Left renal cortex interstitium (tissue), 4 donors: ENCODE data around the gene TXNRD1. TPM values are rescaled to one million over a fixed set of nuclear protein-coding genes. Genes with fewer than 3 reads are reported as not detected.
"Not testable (repeated sequence)": the region's sequence is repeated elsewhere in the genome, so short reads cannot be mapped to it uniquely, and the experiment has no call there.

ENCODE experiments used
- DNase-seq, 4 donors: peaks; one replicate each; pipeline ENCODE4 v3.0.0-alpha.2; 2013; ENCODE audit warnings: low read depth in 4 of 4, low spot score in 2 of 4, missing footprints in 1 of 4
- polyA plus RNA-seq, 4 donors: library from polyadenylated mRNA; unstranded; fragments of 120-200 nt; gene quantifications; one replicate each; pipeline ENCODE4 v1.2.1, GENCODE V29; 2013; ENCODE audit not compliant: insufficient read length in 4 of 4

TXNRD1 gene
- polyA plus RNA-seq, 4 donors, result 52.2 to 73.7 (median 61.2) TPM

DNA sequence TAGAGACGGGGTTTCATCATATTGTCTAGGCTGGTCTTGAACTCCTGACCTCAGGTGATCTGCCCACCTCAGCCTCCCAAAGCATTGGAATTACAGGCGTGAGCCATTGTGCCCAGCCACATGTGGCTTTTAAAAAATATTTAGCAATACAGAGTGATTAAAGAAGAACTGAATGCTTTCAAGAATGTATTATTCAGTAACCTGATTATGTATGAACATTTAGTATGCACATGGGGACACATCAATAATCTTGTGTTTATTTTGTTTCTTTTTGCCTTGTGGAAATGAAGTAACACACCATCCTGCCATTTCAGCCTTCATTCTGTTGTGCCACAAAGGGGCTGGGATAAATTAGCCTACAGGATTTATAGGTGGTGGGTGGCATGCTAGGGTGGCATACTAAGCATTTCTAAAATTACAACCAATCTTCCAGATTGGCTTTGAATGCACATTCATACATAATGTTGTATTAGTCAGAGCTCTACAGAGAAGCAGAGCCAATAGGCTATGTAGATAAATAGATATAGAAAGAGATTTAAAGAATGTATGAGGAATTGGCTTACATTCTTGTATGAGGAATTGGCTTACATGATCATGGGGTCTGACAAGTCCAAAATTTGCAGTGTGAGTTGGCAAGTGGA is 25.5 kb upstream of the TXNRD1 start:
- no peak for DNase-seq

DNA sequence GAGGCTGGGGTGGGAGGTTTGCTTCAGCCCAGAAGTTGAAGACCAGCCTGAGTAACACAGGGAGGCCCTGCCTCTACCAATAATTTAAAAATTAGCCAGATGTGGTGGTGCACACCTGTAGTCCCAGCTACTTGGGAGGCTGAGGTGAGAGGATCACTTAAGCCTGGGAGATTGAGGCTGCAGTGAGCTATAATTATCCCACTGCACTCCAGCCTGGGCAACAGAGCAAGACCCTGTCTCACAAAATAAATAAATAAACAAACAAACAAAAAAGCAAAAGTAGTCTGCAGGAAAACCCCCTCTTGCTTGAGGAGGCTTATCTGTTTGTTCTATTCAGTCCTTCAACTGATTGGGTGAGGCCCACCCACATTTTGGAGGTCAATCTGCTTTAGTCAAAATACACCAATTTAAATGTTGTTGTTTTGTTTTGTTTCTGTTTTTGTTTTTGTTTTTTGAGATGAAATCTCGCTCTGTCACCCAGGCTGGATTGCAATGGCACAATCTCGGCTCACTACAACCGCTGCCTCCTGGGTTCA is 24.9 kb upstream of the TXNRD1 start:
- no peak for DNase-seq

DNA sequence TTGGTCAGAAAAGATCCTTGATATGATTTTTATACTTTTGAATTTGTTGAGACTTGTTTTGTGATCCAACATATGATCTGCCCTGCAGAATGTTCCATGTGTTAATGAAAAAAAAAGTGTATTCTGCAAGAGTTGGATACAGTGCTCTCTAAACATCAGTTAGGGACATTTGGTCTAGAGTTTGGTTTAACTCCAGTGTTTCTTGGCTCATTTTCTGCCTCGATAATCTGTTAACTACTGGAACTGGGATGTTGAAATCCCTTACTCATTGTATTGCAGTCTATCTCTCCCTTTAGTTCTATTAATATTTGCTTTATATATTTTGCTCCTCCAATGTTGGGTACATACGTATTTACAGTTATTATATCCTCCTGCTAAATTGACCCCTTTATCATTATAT is 18.3 kb upstream of the TXNRD1 start:
- no peak for DNase-seq

DNA sequence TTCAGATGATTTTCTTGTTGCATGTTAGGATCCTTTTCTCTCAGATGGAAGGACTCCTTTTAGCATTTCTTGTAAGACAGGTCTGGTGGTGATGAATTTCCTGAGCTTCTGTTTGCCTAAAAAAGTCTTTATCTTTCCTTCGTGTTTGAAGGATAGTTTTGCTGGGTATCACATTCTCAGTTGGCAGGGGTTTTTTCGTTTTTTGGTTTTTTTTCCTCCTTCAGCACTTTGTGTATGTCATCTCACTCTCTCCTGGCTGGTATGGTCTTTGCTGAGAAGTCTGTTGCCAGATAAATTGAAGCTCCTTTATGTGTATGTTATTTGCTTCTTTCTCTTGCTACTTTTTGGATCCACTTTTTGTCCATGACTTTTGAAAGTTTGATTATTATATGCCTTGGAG is 15.6 kb upstream of the TXNRD1 start:
- DNase-seq, result no peak

DNA sequence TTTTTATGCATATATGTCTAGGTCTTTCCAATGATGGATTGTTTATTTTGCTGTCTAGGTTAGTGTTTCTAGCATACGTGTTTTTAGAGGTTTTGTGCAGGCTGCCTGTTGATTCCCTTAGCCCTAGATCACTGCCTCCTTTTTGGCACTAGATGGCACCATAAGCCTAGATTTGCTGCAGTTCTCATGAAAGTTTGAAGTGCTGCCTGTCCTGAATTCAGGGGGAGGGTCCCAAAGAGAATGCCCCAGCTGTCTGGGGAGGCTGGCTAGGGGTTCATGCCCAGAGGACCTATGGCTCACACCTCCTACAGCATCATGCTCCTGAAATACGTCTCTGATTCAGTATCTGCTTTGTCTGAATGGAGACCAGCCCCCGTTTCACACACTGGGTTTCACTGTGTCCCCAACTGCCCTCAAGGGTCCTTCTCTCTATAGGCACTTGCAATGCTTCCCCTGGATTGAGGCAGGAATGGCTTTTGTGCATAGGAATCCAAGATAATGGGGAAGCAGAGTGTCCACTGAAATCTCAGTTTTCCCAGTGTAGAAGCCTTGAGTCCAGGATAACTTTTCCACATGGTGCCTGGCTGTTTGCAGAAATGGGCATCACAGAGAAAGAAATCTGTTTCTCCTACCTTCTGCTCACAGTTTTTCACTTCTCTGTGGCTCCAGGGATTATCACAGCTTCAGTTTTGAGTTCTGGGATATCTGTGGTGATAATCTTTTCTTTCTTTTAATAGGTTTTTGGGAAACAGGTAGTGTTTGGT is 14.2 kb upstream of the TXNRD1 start:
- peak in 1 of 4 donors; percentile 39 for DNase-seq

DNA sequence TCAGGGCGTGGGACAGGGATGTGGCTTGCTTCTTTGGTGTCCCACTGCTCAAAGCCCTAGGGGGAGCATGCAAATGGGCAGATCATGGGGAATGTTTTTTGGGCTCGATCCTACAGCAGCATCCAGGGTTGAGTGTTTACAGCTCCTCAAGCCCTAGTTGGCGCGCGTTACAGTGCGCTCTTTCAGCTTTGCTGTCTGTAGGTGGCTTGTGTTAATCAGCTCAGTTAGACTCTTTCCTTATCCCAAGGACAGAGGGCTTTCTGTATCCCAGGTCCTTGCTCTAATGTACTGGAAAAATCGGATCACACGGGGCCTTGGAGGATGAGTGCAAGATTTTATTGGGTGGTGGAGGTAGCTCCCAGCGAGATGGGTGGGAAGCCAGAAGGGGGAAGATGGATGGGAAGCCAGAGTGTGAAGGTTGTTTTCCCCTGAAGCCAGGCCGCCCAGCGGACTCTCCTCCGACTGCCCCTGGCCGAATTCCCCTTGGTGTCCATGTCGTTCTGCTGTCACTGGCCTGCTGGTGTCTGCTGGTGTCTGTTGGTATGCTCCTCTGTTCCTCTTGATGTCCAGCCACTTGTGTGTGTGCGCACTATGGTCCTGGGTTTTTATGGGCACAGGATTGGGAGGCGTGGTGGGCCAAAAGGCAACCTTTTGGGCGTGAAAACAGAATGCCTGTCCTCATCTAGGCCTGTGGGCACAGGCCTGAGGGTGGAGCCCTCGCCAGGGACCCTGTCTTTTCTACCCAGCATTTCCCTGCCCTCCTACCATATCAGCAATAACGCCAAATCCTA is 10.7 kb upstream of the TXNRD1 start:
- no peak for DNase-seq

DNA sequence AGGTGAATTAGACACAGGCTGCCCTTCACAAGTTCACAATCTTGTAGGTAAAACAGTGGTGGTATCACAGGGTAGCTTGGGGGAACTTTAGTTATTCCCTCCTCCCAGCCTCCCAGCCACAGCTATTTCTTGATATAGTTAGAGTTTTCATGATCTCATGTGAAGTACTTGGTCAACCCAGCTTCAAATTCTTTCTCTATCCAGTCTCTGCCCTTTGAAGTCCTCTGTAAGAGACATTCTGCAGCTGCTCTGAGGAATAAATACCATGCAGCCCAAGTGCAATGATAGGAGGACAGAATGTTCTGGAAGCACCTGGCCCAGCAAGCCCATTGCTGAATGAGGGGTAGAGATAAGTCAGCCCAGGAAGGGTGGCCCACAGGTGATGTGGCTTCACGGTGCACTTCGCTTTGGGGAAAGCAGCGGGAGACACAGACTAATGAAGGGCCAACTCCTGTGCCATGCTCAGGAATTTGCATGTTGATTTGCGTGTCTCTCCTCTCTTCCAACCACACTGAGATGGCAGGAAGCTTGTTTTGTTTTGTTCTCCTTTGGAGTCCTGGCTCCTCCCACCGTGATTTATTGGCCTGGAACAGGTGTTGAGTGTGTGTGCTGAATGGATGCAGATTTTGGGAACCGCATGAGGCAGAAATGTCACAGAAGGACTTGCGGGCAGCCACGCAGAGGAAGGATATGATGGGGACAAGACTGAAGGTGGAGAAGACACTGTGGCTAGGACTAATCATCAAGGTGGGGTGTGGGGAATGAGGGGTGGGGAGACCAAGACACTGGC is 8.0 kb upstream of the TXNRD1 start:
- DNase-seq, result no peak

DNA sequence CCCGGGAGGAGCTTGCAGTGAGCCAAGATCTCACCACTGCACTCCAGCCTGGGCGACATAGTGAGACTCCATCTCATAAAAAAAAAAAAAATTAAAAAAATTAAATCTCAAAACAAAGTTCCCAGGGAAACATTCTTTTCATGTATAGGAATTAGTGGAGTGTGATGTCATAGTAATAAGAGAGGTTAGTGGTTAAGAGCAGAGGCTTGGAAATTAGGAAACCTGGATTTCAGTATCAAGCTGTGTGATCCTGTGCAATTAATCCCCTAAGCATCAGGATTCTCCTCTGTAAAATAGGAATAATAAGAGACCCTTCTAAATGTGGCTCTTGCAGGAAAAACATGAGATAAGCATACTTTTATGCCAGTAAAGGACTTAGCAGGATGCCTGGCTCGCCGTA is 3.1 kb upstream of the TXNRD1 start:
- DNase-seq, result no peak

DNA sequence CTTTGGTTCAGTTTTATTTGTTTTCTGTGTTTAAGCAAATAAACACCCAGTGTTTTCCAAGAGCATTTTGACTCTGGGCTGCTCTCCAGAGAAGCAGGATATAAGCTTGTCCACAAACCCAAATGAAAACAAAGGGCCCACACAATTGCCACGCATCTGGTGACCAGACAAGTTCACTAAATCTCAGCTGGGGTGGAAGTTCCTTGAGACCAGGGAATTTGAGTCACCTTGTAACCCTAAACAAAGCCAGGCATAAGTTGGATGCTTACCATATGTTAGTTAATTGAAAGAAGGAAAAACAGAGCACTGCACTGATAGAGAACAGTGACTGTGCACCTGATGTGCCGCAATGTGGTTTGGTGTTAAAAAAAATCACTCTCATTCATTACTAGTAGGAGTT is 1.6 kb upstream of the TXNRD1 start:
- no peak for DNase-seq

DNA sequence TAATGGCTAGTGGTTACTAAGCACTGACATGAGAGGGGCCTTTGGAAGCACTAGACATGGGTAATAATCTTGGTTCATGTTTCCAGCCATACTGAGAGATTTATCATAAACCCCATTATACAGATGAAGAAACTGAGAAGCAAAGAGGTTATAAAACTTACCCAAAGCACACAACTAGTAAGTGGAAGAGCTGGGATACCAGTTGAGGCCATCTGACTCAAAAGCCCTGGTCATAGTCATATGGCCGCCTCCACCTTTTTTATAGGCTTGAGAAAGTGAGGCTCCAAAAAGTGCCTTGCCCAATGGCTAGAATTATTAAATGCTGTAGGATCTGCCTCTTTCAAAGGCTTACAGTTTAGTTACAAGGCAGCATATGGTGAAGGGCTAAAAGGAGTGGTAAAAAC is 944 bp downstream of the TXNRD1 start:
- no peak for DNase-seq

DNA sequence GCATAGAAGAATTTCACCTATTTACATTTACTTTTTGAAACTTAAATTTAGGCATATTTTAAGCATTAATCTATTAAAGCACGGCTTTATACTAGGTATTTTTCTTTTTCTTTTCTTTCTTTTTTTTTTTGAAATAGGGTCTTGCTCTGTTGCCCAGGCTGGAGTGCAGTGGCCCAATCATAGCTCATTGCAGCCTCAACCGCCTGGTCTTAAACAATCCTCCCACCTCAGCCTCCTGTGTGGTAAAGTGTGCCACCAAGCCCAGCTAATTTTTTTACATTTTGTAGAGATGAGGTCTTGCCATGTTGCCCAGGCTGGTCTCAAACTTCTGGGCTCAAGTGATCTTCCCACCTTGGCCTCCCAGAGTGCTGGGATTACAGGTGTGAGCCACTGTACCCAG is 2.9 kb downstream of the TXNRD1 start:
- not testable (repeated sequence) for DNase-seq

DNA sequence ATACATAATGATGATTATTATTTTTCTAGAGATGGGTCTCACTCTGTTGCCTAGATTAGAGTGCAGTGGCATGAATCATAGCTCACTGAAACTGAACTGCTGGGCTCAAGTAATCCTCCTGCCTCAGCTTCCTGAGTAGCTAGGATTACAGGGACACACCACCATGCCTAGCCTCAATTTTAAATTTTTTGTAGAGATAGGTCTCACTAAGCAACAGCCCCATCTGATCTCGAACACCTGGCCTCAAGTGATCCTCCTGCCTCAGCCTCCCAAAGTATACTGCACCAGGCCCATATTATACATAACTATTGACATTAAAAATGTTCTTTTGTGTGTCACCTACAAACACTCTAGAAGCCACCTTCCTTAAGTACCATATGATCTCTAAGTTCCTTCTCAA is 3.4 kb downstream of the TXNRD1 start:
- DNase-seq, result no peak

DNA sequence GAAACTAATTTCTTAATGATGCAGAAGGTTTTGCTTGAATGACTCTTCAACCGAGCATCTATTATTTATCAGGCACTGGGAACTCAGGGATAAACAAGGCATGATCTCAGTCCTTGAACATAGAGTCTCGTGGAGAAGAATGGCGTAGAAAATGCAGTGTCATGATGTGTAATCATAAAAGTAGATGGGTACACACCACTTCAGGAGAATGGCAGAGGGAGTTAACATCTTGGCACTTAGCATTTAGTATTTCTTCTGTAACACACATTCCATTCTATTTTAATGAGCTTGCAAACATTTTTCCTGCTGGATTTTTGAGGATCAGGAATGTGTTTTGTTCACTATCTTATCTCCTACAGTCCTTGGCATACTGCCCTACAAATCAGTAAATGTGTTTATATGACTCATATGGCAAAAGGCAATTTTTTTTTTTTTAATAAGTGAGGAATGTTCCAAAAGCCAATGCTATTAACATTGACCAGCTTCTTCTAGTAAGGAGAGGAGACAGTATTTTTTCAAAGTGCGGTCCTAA is 3.8 kb downstream of the TXNRD1 start:
- no peak for DNase-seq

DNA sequence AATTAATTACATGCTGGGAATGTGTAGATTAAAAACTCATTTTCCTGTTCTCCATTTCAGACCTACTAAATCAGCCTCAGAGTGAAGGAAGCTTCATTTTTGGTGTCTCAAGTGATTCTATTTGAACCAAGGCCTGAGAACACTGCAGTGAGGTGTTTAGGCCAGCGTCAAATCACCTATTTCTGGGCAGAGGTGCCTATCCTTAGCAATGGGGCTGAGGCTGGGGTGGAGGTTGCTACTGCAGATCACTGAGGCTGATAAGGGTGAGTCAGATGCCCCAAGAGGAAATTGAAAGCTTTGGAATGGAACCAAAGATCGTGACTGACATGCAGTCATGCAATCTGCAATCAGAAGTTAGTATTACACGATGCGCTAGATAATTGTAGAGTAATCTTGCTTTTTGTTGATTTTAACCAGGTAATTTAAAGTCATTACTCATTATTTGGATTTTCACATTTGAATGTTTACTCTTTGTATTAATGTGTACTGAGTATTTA is 4.4 kb downstream of the TXNRD1 start:
- no peak for DNase-seq

DNA sequence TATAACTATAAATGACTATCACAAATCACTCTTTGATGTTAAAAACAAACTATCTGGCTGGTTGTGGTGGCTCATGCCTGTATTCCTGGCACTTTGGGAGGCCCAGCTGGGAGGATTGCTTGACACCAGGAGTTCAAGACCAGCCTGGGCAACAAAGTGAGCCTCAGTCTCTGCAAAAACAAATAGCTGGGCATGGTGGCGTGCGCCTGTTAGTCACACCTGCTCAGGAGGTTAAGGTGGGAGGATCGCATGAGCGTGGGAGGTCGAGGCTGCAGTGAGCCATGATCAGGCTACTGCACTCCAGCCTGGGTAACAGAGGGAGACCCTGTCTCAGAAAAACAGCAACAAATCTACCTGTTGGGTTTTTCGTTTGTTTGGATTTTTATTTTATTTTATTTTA is 5.4 kb downstream of the TXNRD1 start:
- DNase-seq, result no peak

DNA sequence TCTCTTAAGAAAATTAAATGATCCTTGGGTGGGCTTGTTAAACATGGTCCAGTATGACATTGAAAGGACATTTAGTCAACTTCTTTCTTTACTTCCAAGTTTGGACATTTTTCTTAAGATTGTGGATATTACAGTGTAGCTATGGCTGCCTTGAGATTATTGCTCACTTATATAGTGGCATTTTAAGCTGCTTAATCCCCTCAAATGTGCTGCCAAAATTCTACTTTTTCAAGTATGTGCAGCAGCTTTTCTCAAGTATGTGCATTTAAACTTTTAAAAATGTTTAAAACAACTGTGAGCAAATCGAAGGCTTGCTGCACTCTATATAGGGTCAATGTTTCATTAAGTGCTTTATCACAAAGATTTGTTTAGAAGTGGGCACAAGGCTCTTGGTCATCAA is 7.4 kb downstream of the TXNRD1 start:
- DNase-seq, result no peak

DNA sequence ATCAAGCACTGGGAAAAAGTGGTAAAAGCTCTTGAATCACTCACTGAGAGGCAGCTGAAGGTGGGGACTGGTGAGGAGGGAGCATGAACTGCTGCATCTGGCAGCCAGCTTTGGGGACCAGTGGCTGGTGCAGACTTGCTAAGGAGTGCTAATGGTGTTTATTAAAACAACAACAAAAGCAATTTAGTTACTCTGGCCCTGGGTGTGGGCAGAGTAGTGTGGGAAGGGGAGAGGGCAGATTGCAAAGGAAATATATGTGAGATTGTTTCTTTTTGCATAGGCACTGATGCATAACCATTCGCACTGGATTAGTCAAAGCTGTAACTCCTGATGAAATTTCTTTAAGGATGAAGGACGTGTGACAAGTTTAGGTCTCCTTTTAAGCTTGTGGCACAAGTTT is 8.1 kb downstream of the TXNRD1 start:
- DNase-seq, result no peak

DNA sequence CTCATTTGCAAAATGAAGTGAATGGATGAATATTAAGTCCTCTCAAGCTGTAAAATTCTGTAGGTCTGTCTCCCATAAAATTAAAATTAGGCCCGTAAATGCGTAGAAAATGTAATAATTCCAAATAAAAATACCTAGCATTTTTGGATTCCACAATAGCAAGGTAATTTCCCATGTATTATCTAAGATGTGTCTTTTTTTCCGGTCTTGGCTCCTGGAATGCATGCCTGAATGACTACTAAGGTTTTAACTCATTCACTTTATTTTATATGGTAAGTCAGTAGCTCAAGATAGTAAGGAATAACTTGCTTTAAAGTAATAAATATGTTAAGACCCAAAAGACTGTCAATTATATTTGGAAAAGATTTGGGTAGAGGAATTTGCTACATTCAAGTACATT is 11.1 kb downstream of the TXNRD1 start:
- DNase-seq, result no peak

DNA sequence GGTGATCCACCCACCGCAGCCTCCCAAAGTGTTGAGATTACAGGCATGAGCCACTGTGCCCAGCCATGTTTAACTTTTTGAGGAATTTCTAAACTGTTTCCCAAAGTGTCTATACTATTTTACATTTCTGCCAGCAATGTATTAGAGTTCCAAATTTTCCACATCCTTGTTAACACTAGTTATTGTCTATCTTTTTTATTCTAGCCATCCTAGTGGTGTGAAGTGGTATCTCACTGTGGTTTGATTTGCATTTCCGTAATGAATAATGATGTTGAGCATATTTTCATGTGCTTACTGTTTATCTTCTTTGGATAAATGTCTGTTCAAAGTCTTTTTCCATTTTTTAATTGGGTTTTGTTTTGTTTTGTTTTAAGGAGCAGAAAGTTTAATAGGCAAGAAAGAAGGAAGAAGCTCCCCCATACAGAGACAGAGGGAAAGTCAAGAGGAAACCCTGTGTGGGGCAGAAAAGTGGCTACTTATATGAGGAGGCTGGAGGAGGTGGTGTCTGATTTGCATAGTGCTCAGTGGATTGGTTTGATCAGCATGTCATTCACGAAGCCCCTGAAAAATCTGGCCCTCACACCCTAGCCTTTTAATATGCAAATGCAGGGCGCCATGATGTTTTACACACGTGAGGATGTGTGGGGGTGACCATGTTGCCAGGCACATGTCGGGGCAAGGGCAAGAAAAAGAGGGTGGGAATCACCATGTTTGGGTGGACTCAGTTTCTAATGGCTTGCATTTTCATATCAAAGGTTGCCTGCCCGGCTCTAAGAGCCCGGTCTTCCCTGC is 14.9 kb downstream of the TXNRD1 start:
- no peak for DNase-seq
